ENCODE measurements around the gene CDH24.

- TF ChIP-seq EZH2phosphoT487 (IDR thresholded peaks at IDR 0.05; ENCODE audit: low read length) (no peak), CTCF (IDR thresholded peaks at IDR 0.05; ENCODE audit: low read length) (no peak)
Measured at GRCh38 chr14:23008831-23009230, 48.5 kb downstream of the CDH24 start.
